NCI-H748 (cell line): ENCODE data around the gene IL1RAP.
"Not testable (repeated sequence)": the region's sequence is repeated elsewhere in the genome, so short reads cannot be mapped to it uniquely, and the experiment has no call there.

Experiments
- DNase-seq: peaks from one replicate; lab custom pipeline; 2025; ENCODE audit not compliant: unreplicated experiment; lab: John Stamatoyannopoulos, UW

IL1RAP gene

DNA sequence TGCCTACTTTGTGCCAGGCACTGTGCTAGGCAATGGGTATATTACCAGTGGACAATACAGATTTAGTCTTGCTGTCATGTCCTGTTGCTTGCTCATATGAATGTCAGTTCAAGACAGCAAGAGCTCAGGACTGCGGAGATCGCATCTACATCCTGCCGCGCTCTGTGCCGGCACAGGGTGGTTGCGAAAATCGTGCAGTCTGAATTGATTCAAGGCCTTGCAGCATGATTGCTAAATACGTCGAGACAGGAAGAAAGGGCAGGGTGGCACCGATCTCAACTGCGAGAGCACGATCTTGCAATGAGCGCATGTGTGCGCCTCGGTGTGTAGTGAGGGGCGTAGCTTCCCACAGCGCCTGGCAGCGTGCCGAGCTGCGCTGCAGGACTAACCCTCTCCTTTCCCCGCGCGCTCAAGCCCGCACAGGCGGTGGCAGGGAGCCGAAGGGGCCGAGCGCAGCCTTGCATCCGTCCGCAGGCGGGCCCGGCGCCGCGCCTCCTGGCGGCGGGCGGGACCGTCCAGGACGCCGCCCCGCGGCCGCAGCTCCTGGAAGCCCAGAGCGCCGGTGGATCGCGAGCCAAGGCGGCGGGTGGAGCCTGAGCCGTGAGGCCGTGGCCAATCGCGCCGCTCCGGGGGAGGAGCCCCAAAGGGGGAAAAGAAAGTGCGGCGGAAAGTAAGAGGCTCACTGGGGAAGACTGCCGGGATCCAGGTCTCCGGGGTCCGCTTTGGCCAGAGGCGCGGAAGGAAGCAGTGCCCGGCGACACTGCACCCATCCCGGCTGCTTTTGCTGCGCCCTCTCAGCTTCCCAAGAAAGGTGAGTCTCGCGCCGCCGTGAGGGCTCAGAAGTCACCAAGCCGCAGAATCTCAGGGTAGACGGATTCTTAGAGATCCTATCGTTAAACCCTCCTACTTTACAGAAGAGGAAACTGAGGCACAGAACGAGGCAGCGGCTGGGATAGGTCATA, at the start of gene IL1RAP:
Gene IL1RAP, plus strand, starts transcription at position 677 of the 962 bp plus-strand sequence. CDS start 50,205 bp downstream, outside the sequence.
- peak; percentile 79 for DNase-seq

GRCh38 chr3:190467922-190468321, 46.0 kb upstream of the IL1RAP start:
- no peak for DNase-seq

DNA sequence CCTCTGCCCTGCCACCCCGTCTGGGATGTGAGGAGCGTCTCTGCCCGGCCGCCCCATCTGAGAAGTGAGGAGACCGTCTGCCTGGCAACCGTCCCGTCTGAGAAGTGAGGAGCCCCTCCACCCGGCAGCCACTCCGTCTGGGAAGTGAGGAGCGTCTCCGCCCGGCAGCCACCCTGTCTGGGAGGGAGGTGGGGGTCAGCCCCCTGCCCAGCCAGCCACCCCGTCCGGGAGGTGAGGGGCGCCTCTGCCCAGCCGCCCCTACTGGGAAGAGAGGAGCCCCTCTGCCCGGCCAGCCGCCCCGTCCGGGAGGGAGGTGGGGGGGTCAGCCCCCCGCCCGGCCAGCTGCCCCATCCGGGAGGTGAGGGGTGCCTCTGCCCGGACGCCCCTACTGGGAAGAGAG, 40.6 kb upstream of the IL1RAP start:
- DNase-seq, result not testable (repeated sequence)

DNA sequence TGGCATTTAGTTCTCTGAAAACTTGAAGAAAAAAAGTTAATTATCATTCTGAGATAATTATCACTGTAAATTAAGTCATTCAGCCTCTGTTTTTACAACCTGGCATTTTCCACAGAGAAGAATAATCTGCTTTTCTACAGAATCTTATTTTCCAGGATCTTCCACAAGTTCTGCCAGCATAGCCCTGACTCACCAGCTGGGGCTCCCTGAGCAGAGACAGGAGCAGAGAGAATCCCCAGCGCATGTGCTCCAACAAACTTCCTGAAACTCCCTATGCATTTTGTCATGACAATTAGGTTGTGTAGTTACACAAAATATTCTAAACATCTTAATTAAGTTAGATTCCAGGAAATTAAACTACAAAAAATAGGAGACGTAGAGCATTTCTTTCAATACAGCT, 32.1 kb upstream of the IL1RAP start:
- DNase-seq, result no peak

DNA sequence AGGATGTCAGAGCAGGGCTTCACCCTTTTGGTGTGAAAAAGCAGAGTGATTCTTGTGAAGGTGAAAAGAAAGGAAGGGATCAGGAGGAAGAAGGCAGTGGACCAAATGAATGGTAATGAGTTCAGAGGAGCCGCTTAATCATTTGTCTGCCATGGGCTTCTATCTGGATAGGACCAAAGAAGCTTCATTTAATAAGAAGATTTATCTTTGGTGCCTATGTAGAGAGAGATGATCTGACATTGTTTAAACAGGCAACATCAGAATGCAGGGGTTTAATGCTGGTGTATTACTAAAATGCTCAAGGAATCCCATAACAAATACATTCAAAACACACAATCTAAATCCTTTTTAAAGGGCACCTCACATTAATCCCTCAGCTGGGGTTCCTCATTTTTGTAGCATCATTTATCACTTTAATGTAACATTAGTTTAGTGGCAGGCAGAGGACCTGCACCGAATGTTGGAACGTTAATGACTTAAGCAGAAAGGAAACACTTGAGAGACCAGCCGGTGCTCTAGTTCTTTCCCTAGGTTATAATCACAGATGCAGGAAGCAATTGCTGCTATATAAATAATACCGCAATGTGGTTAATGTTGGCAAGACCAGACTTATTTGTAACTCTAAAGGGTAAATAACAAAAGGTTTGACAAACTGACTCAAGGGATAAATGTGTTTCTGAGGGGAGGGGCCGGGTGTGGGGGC, 27.9 kb upstream of the IL1RAP start:
- DNase-seq, result no peak

DNA sequence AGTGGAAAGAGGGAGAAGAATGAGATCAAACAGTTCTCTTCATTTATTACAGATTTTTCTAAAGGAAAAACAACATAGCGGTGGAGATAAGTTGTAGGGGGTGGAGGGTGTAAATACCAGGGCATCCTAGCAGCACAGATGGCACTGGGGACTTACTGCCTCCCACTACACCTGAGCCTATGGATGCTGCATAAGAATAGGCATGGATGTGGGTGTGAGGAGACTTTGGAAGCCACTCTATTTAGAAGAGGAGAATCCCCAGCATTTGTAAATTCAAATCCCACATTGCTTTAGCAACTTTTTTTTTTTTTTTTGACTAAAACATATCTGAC, 27.4 kb upstream of the IL1RAP start:
- no peak for DNase-seq

GRCh38 chr3:190486908-190487607, 26.8 kb upstream of the IL1RAP start:
- DNase-seq, result no peak

DNA sequence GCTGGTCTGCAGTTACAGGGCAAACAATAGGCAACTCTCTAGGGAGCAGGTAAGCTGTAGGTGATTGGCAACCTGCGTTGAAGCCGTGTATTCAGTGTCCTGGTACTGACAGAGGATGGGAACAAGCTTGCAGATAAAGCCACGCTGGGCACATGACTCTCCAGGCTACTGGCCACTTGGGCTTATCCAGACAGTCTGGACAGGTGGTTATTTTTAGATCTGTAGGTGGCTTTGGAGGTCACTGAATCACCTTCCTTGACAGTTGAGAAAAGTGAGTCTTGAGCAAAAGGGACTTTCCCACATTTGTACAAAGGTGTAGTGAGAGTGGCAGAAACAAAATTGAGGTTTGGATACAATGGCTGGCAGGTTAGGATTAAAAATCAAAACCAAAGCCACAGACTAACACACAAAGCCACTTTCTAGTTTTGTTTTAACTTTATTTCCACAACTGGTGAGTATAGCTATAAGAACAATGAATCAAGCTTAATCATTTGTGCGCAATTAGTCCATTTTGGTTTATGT, 22.3 kb upstream of the IL1RAP start:
- DNase-seq, result no peak

DNA sequence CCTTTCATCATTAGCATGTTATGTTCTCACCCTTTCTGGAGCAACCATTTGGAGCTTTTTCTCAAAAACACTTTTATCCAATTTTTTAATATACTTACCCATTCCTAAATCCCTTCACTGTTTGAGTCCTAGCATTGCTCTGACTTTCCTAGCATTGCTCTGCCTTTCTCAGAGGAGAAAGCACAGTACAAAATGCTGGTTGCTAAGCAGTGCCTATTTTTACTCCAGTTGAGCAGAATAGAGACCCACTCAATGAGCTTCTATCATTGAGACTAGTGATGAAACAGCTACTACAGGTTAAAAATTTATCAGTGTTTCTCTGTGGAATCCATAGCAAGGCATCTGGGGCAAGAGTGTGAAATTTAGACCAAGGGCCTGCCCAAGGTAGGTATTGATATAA, 21.8 kb upstream of the IL1RAP start:
- no peak for DNase-seq

DNA sequence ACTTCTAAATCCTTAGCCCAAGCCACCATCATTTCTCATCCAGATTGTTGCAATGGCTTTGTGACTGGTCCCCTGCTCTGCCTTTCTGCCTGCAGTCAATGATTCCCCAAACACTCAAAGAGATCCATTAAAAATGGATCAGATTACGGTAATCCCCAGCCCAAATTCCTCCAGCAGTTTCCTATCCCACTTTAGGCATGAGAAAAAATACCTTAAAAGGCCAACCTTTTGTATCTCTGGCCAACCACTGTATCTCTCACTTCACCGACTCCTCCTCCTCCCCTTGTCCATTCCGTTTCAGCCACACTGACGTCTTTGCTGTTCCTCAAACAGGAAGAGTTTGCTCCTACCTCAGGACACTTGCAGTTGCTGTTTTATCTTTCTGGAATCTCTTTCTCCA, 20.9 kb upstream of the IL1RAP start:
- no peak for DNase-seq

- DNase-seq, result no peak
Measured at GRCh38 chr3:190494907-190495306, 19.0 kb upstream of the IL1RAP start.

- no peak for DNase-seq
Measured at GRCh38 chr3:190495354-190495753, 18.5 kb upstream of the IL1RAP start.

- no peak for DNase-seq
Measured at GRCh38 chr3:190495796-190496195, 18.1 kb upstream of the IL1RAP start.

DNA sequence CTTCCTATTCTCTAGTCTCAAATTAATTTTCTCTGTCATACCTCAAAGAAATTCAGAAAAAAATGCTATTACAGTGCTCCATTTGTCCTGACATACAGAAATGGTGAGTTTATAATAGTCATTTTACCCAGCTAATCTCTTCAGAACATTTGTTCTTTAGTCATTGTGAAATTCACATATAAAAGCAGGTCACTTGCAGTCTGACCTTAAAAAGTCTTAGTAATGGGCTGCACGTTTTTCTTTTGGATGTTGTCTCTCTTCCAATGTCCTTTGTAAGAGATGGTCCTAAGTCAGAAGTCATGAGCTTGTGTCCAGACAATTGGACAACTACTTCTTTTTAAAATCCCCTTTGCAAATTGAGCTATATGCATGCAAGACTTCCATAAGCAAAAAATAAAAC, 17.0 kb upstream of the IL1RAP start:
- DNase-seq, result no peak

DNA sequence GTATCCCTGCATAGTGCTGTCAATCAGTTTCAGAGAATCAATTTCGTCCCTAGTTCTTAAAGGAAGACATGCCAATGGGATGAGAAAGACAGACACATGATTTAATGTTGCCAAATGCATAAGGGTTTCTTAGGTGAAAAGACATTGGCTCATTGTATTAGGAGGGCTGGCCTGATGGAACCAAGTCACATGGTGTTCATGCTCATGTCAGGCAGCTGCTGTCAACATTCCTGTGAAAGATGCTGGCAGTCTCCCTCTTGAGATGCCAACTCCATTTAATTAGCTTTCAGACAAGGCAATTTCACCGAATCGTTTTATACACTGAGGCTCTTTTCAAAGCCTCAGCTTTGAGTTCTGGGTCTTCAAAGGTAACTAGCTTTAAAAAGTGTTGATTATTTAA, 16.1 kb upstream of the IL1RAP start:
- no peak for DNase-seq

- no peak for DNase-seq
Measured at GRCh38 chr3:190498293-190498692, 15.6 kb upstream of the IL1RAP start.

- DNase-seq, result no peak
Measured at GRCh38 chr3:190499122-190499521, 14.8 kb upstream of the IL1RAP start.

- DNase-seq, result no peak
Measured at GRCh38 chr3:190502946-190503345, 10.9 kb upstream of the IL1RAP start.

- DNase-seq, result no peak
Measured at GRCh38 chr3:190504354-190505125, 9.3 kb upstream of the IL1RAP start.

DNA sequence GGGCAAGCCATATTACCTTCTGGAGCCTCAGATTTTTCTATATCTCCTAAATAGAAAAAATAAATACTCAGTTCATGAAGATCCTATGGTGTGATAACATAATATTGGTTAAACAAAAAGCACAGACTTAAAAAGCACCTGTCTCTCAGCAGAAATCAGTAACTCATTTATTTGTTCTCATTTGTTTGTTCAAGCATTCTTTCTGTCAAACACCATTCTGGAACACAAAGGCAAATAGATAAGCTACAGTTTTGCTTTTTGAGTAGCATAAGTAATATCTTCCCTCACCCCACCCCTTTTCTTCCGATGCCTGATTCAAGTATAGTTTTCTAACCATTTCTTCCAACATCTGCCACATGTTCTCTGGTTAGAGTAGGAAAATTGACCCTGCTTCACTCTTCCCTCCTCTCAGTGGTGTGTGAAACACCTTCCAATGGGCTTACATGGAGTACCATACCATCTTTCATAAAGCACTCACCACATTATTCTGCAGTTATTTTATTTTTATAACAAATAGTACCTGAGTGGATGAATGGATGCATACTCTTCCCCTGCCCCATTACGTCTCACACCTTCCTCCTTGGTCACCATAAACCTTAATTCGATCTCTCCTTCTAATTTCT, 8.4 kb upstream of the IL1RAP start:
- no peak for DNase-seq
